SKM-1 (cell line): ENCODE results near the gene CLCA4.

Experiments used
- DNase-seq: peaks from one replicate; lab custom pipeline; 2025; ENCODE audit not compliant: unreplicated experiment; lab: John Stamatoyannopoulos, UW

CLCA4 gene

DNA sequence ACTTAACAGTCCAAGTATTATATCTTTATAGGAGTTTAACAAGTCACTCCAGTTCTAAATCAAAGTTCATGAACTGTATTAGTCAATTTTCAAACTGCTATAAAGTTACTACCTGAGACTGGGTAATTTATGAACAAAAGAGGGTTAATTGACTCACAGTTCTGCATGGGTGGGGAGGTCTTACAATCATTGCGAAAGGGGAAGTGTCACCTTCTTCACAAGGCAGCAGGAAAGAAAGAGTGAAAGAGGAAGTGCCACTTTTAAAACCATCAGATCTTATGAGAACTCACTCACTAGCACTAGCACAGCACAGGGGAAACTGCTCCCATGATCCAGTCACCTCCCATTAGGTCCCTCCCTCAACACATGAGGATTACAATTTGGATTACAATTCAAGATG lies 70.0 kb downstream of the CLCA4 start:
- peak; percentile 83 for DNase-seq

DNA sequence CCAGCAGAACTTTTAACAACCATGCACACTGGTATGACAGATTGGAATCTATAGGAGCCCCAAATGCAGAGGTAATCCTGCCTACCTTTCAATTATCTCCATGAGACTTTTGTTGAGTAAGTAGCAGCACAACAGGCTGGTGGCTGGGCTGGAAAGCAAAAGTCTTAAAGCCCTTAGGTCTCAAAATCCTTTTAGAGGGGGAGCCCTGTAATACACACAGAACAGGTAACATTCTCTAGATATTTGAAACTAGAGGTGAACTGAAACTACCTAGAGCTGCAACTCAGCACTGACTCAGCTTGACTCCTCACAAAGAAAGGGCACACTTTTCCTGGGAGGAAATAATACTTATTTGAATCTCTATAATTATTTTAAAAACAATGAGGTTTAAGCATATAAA lies 71.5 kb downstream of the CLCA4 start:
- DNase-seq, result no peak

DNA sequence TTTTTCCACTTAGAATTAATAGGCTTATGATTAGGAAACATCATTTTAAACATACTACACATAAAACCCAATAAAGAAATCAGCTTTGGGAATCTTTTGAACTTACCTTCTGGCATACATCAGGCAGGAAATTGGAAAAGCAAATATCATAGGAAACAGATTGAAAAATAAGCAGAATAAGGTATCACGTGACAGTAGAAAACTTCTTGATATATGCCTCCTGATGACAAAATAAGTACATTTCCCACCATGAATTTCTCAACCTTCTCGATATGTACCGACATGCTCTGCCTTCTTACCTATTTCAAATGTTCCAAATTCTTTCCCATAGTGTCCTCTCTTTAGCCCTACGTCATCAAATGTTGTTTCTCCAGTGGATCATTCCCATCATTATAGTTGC lies 72.4 kb downstream of the CLCA4 start:
- no peak for DNase-seq

DNA sequence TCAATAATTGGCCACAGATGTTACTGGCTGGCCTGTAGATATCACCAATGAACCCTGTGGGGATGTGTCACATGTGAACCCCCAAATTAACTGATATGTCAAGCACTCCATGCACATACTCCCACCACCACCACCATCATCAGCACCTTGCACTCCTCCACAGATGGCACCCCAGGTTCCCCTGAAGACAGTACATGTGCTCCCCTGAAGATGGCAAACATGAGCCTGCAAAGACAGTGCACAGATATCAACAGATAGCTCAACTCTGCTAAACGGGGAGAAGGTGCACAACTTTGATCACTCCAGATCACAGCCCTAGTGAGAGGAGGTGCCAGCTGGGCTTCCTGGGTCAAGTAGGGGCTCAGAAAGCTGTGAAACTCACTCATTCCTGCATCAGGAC lies 74.4 kb downstream of the CLCA4 start:
- no peak for DNase-seq
